IMR-90 (cell line): ENCODE results near the gene SRP14.

ENCODE experiments used
- POLR2A ChIP-seq: IDR thresholded peaks from 2 replicates; pipeline ENCODE4 v1.6.1; 2012; ENCODE audit warnings: mild to moderate bottlenecking, low read depth, low read length
- SMC3 ChIP-seq: fragments of 150-350 bp; IDR thresholded peaks from 2 replicates; pipeline ENCODE4 v1.6.1; 2016; ENCODE audit warnings: low read depth, mild to moderate bottlenecking, antibody characterized with exemption, low read length, moderate library complexity
- TF ChIP-seq, protein P1 (sequence below): conservative IDR thresholded peaks from 2 replicates; pipeline ENCODE4 v1.5.1; 2012; ENCODE audit warnings: mild to moderate bottlenecking, low read depth, low read length, improper control_type of control experiment

DNA sequence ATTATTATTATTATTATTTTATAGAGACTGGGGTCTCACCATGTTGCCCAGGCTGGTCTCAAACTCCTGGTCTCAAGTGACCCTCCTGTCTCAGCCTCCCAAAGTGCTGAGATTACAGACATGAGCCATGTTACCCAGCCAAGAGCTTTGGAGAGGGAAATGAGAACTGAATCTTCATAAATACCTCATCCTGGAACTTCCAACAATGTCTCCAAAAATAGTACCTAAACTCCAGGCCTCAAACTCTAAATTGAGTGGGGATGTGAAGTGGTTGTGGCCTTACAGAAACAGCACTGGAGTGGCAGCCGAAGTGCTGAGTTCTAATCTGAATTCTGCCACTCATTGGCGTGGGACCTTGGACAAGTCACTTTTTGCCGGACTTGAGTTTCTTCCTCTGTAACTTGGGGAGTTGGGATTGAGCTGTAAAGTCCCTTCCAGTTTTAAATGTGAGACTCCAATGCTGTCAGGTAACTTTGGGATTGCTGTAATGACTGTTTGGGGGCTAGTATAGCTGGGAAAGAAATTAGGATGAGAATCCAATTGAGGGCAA lies 10.0 kb upstream of the SRP14 start:
- TF ChIP-seq, protein P1, sequence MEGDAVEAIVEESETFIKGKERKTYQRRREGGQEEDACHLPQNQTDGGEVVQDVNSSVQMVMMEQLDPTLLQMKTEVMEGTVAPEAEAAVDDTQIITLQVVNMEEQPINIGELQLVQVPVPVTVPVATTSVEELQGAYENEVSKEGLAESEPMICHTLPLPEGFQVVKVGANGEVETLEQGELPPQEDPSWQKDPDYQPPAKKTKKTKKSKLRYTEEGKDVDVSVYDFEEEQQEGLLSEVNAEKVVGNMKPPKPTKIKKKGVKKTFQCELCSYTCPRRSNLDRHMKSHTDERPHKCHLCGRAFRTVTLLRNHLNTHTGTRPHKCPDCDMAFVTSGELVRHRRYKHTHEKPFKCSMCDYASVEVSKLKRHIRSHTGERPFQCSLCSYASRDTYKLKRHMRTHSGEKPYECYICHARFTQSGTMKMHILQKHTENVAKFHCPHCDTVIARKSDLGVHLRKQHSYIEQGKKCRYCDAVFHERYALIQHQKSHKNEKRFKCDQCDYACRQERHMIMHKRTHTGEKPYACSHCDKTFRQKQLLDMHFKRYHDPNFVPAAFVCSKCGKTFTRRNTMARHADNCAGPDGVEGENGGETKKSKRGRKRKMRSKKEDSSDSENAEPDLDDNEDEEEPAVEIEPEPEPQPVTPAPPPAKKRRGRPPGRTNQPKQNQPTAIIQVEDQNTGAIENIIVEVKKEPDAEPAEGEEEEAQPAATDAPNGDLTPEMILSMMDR = no peak
- TF ChIP-seq SMC3 (no peak), POLR2A (no peak)
